GM19238 (cell line): ENCODE measurements around the gene CACFD1.

Experiments
- DNase-seq: peaks from one replicate; pipeline ENCODE4 v3.0.0; 2011; ENCODE audit warnings: low spot score; ENCODE audit not compliant: insufficient read length

Gene CACFD1

GRCh38 chr9:133515615-133516255 is 56.0 kb downstream of the CACFD1 start:
- no peak for DNase-seq

- DNase-seq, result no peak
These were observed 56.6 kb downstream of the CACFD1 start for GRCh38 chr9:133516256-133516960.

- no peak for DNase-seq
These were observed 57.2 kb downstream of the CACFD1 start for GRCh38 chr9:133516961-133517350.

- DNase-seq, result no peak
These were observed 57.9 kb downstream of the CACFD1 start for GRCh38 chr9:133517711-133518110.

GRCh38 chr9:133518200-133518599 is 58.4 kb downstream of the CACFD1 start:
- no peak for DNase-seq

- no peak for DNase-seq
These were observed 59.1 kb downstream of the CACFD1 start for GRCh38 chr9:133518706-133519449.

- no peak for DNase-seq
These were observed 59.9 kb downstream of the CACFD1 start for GRCh38 chr9:133519693-133520092.

- no peak for DNase-seq
These were observed 60.5 kb downstream of the CACFD1 start for GRCh38 chr9:133520121-133520835.
